GM20000 (cell line): ENCODE results near the gene PBRM1.

Experiments
- DNase-seq: peaks from one replicate; pipeline ENCODE4 v3.0.0; 2012; ENCODE audit warnings: low spot score
- CTCF ChIP-seq: IDR thresholded peaks from 2 replicates; pipeline ENCODE4 v1.5.1; 2012; ENCODE audit warnings: mild to moderate bottlenecking, control low read depth; ENCODE audit errors: extremely low read depth, missing control alignments

PBRM1 gene

GRCh38 chr3:52554026-52554755 lies 131.5 kb downstream of the PBRM1 start:
- TF ChIP-seq CTCF = no peak
- no peak for DNase-seq

- TF ChIP-seq CTCF = no peak
- no peak for DNase-seq
These were observed 133.6 kb downstream of the PBRM1 start for GRCh38 chr3:52552089-52552488.

GRCh38 chr3:52551118-52551517 lies 134.6 kb downstream of the PBRM1 start:
- no peak for DNase-seq

GRCh38 chr3:52547143-52547542 lies 138.6 kb downstream of the PBRM1 start:
- no peak for TF ChIP-seq CTCF
- no peak for DNase-seq

More at GRCh38 chr3:52551118-52551517, 134.6 kb downstream of the PBRM1 start:
- no peak for TF ChIP-seq CTCF

- no peak for TF ChIP-seq CTCF
- no peak for DNase-seq
These were observed 139.4 kb downstream of the PBRM1 start for GRCh38 chr3:52546111-52546901.

- TF ChIP-seq CTCF = no peak
- no peak for DNase-seq
These were observed 140.8 kb downstream of the PBRM1 start for GRCh38 chr3:52544937-52545336.

- TF ChIP-seq CTCF = no peak
- DNase-seq = no peak
These were observed 144.7 kb downstream of the PBRM1 start for GRCh38 chr3:52541050-52541449.
